Stomach (tissue), 9 donors: ENCODE data around the gene NOD2. TPM values are rescaled to one million over a fixed set of nuclear protein-coding genes. Genes with fewer than 3 reads are reported as not detected.

ENCODE experiments used
- DNase-seq, 2 donors: peaks; one replicate each; pipeline versions ENCODE4 v3.0.0 to v3.0.0-alpha.2; 2013 to 2019
- H3K27ac ChIP-seq, 5 donors: fragments of 200-600 bp in 4 of 5; sonication (generic) in 4 of 5; one replicate each; pipeline ENCODE4 v1.5.1; 2013 to 2019; ENCODE audit warnings: mild to moderate bottlenecking in 1 of 5, moderate library complexity in 1 of 5
- H3K27me3 ChIP-seq, 3 donors: fragments of 200-600 bp; sonication (generic); one replicate each; pipeline ENCODE4 v1.5.1; 2017 to 2019; ENCODE audit warnings: mixed run types in 1 of 3
- H3K36me3 ChIP-seq, 4 donors: fragments of 200-600 bp; sonication (generic); 1 replicate in 3 of 4; 2 replicates in 1 of 4; pipeline ENCODE4 v1.5.1; 2016 to 2019
- H3K4me1 ChIP-seq, 4 donors: fragments of 200-600 bp; sonication (generic); one replicate each; pipeline ENCODE4 v1.5.1; 2016 to 2019
- H3K4me3 ChIP-seq, 4 donors: fragments of 200-600 bp; sonication (generic) in 3 of 4; one replicate each; pipeline ENCODE4 v1.5.1; 2016 to 2019; ENCODE audit warnings: mild to moderate bottlenecking in 1 of 4
- H3K9me3 ChIP-seq, 4 donors: fragments of 200-600 bp; sonication (generic); one replicate each; pipeline ENCODE4 v1.5.1; 2016 to 2019
- CTCF ChIP-seq, 7 experiments: fragments of 450-650 bp in 4 of 7; fragments of 200-600 bp in 3 of 7; sonication (generic) in 3 of 7; IDR thresholded peaks; one replicate each; pipeline ENCODE4 v1.5.1; 2016 to 2019; ENCODE audit warnings: antibody characterized with exemption in 7 of 7, control low read depth in 2 of 7, mild to moderate bottlenecking in 1 of 7
- EP300 ChIP-seq: sonication (generic); formaldehyde crosslinking; IDR thresholded peaks from one replicate; pipeline ENCODE4 v1.6.1; 2017; ENCODE audit warnings: antibody characterized with exemption
- POLR2A ChIP-seq, 4 donors: fragments of 450-650 bp; IDR thresholded peaks; one replicate each; pipeline ENCODE4 v1.6.1; 2016; ENCODE audit warnings: antibody characterized with exemption in 4 of 4, control low read depth in 2 of 4, mild to moderate bottlenecking in 1 of 4, moderate library complexity in 1 of 4
- POLR2AphosphoS5 ChIP-seq, 3 donors: sonication (generic); formaldehyde crosslinking; IDR thresholded peaks; one replicate each; pipeline ENCODE4 v1.6.1; 2016; ENCODE audit warnings: antibody characterized with exemption in 3 of 3
- WGBS, 5 donors: extraction: QIAGEN DNeasy Blood & Tissue Kit in 3 of 5; methylation state at CpG; one replicate each; pipeline versions ENCODE4 v1.1.5 to v1.1.7; 2013 to 2018; 5-methylcytosine and 5-hydroxymethylcytosine counted together
- intact Hi-C: fragments of 100-400 bp; cut with DNase I; formaldehyde crosslinking; loops from one replicate; pipeline ENCODE4 v1.15.1; 2023; ENCODE audit warnings: low total_unique reads
- polyA plus RNA-seq, 3 donors: library from polyadenylated mRNA; stranded (reverse); fragments of 200-250 nt; gene quantifications; one replicate each; pipeline ENCODE4 v1.2.3, GENCODE V29; 2013
- total RNA-seq, 5 donors: library from RNA; depleted of rRNA; stranded (reverse); fragments of >200 nt; gene quantifications; one replicate each; pipeline versions ENCODE4 v1.1.0 to v1.2.3, GENCODE V29; 2014 to 2016
- donor health status: healthy with polysubstance abuse.
- donor health status: Bipolar disorder and iron deficiency.
- donor health status: healthy.

NOD2 gene
- total and polyA plus RNA-seq, 8 donors, result 0.56 to 6.2 (median 2.3) TPM; not detected in 1

GRCh38 chr16:50762241-50762640, 68.8 kb downstream of the NOD2 start:
- Histone ChIP-seq H3K4me1 (peaks cover 0 to 15% (median 3%) of the 10 kb centered on the region in 4 donors), H3K27ac (no peak overlapping the region), H3K9me3 (peaks cover 0 to 13% (median 10%) of the 10 kb centered on the region in 4 donors), H3K27me3 (no peaks in the 10 kb centered on the region), H3K36me3 (peaks cover 0 to 47% (median 41%) of the 10 kb centered on the region in 4 donors), H3K4me3 (no peak overlapping the region)
- TF ChIP-seq POLR2AphosphoS5 (IDR thresholded peaks at IDR 0.05) (no peak), CTCF (IDR thresholded peaks at IDR 0.05) (no peak), POLR2A (IDR thresholded peaks at IDR 0.05) (no peak), EP300 (no peak)
- DNase-seq, result no peak
- intact Hi-C loops, result no loop called here
- 59 to 77% (median 61%) methylated on average over 3 of the region's 3 CpGs for WGBS, 5 donors

- 89 to 98% (median 93%) methylated on average over 2 of the region's 2 CpGs for WGBS, 5 donors
- DNase-seq, result no peak
- H3K9me3 ChIP-seq, result peaks cover 0 to 13% (median 10%) of the 10 kb centered on the region in 4 donors
Measured at GRCh38 chr16:50763211-50763610, 69.8 kb downstream of the NOD2 start.

GRCh38 chr16:50765260-50765659, 71.9 kb downstream of the NOD2 start:
- no peak for DNase-seq
- TF ChIP-seq EP300, result no peak
- TF ChIP-seq CTCF (IDR thresholded peaks at IDR 0.05), result no peak
- TF ChIP-seq POLR2AphosphoS5 (IDR thresholded peaks at IDR 0.05), result no peak
- no peak for TF ChIP-seq POLR2A (IDR thresholded peaks at IDR 0.05)
- no peak overlapping the region for H3K27ac ChIP-seq
- H3K4me1 ChIP-seq, result peaks cover 0 to 15% (median 3%) of the 10 kb centered on the region in 4 donors
- intact Hi-C loops, result no loop called here
- H3K27me3 ChIP-seq, result no peaks in the 10 kb centered on the region
- WGBS, 5 donors, result 84 to 95% (median 88%) methylated on average over 1 of the region's 1 CpG
- H3K4me3 ChIP-seq, result no peak overlapping the region
- peaks cover 0 to 43% (median 33%) of the 10 kb centered on the region in 4 donors for H3K36me3 ChIP-seq
- peaks cover 0 to 13% (median 10%) of the 10 kb centered on the region in 4 donors for H3K9me3 ChIP-seq

More at GRCh38 chr16:50763211-50763610, 69.8 kb downstream of the NOD2 start:
- H3K4me3 ChIP-seq, result no peak overlapping the region
- H3K27me3 ChIP-seq, result no peaks in the 10 kb centered on the region
- H3K4me1 ChIP-seq, result peaks cover 0 to 15% (median 3%) of the 10 kb centered on the region in 4 donors
- intact Hi-C loops, result no loop called here
- peaks cover 0 to 38% (median 32%) of the 10 kb centered on the region in 4 donors for H3K36me3 ChIP-seq
- no peak overlapping the region for H3K27ac ChIP-seq
- TF ChIP-seq POLR2AphosphoS5 (IDR thresholded peaks at IDR 0.05) (no peak), EP300 (no peak), CTCF (IDR thresholded peaks at IDR 0.05) (no peak), POLR2A (IDR thresholded peaks at IDR 0.05) (no peak)

GRCh38 chr16:50765861-50766260, 72.5 kb downstream of the NOD2 start:
- Histone ChIP-seq H3K9me3 (peaks cover 0 to 13% (median 10%) of the 10 kb centered on the region in 4 donors), H3K4me3 (no peak overlapping the region), H3K27me3 (no peaks in the 10 kb centered on the region), H3K4me1 (peaks cover 0 to 15% (median 3%) of the 10 kb centered on the region in 4 donors), H3K36me3 (peaks cover 0 to 47% (median 32%) of the 10 kb centered on the region in 4 donors), H3K27ac (no peak overlapping the region)
- no peak for TF ChIP-seq CTCF (IDR thresholded peaks at IDR 0.05)
- TF ChIP-seq POLR2A (IDR thresholded peaks at IDR 0.05), result no peak
- no peak for TF ChIP-seq EP300
- no peak for TF ChIP-seq POLR2AphosphoS5 (IDR thresholded peaks at IDR 0.05)
- no peak for DNase-seq
- 87 to 100% (median 91%) methylated on average over 1 of the region's 1 CpG for WGBS, 5 donors
- intact Hi-C loops, result no loop called here
